HCT116 (cell line): ENCODE results near the gene SH3PXD2A. TPM values are rescaled to one million over a fixed set of nuclear protein-coding genes. Genes with fewer than 3 reads are reported as not detected.

ENCODE experiments used
- ATAC-seq: fragments of 200-7000 bp; cut with Tn5 transposase; 2 replicates; pipeline ENCODE4 v1.9.1; 2020; ENCODE audit warnings: mild to moderate bottlenecking, moderate library complexity
- BruUV-seq: library from RNA; stranded (reverse); fragments of 400-500 nt; replicated peaks from 2 replicates; lab custom pipeline; 2021; lab: Mats Ljungman, UMichigan
- CTCF ChIA-PET: fragments of 300-600 bp; sonication (Branson Sonifier 250); formaldehyde crosslinking; loops from one replicate; lab custom pipeline; 2021; ENCODE audit warnings: antibody characterized with exemption; lab: Charles Lee
- POLR2A ChIA-PET: fragments of 300-600, 350-600 bp; sonication (Branson Sonifier 250); formaldehyde crosslinking; loops from one replicate; lab custom pipeline; 2021; ENCODE audit warnings: antibody characterized with exemption; lab: Charles Lee
- RAD21 ChIA-PET, 2 experiments: fragments of 300-600 bp; sonication (Branson Sonifier 250); formaldehyde crosslinking; loops; one replicate each; lab custom pipeline; 2023; ENCODE audit warnings: low total read pairs in 2 of 2; ENCODE audit not compliant: uncharacterized antibody in 2 of 2, unreplicated experiment in 2 of 2, low non-redundant PET in 1 of 2; lab: Charles Lee
- DNase-seq: peaks from one replicate; pipeline ENCODE4 v3.0.0-alpha.2; 2010; ENCODE audit warnings: low read depth, low spot score
- H2AFZ ChIP-seq: fragments of 200-600 bp; shearing (Covaris generic), sonication (generic); 2 replicates; pipeline ENCODE4 v1.6.1; 2017; ENCODE audit warnings: low read depth, mixed run types, mixed read lengths, antibody characterized with exemption, low read length; ENCODE audit not compliant: poor library complexity, severe bottlenecking
- H3K27ac ChIP-seq: 2 replicates; pipeline ENCODE4 v1.5.1; 2012; ENCODE audit warnings: low read depth, low read length
- H3K27me3 ChIP-seq: fragments of 200-600 bp; sonication (generic); 2 replicates; pipeline ENCODE4 v1.6.1; 2016; ENCODE audit warnings: mixed run types, low read length, mixed read lengths; ENCODE audit not compliant: insufficient read depth
- H3K36me3 ChIP-seq, 2 experiments: fragments of 200-500 bp in 1 of 2; fragments of 200-600 bp in 1 of 2; sonication (Bioruptor generic) in 1 of 2; sonication (generic) in 1 of 2; 2 replicates each; pipeline versions ENCODE4 v1.5.1 to v1.6.1; 2014 to 2016; ENCODE audit warnings: low read length in 2 of 2, inconsistent platforms in 1 of 2, mixed read lengths in 1 of 2, mixed run types in 1 of 2; ENCODE audit not compliant: insufficient read depth in 2 of 2, control insufficient read depth in 1 of 2
- H3K4me1 ChIP-seq, 2 experiments: fragments of 200-600 bp in 1 of 2; sonication (generic) in 1 of 2; 2 replicates each; pipeline versions ENCODE4 v1.5.1 to v1.6.1; 2012 to 2017; ENCODE audit warnings: low read length in 2 of 2, inconsistent platforms in 1 of 2, mild to moderate bottlenecking in 1 of 2, mixed read lengths in 1 of 2, mixed run types in 1 of 2, moderate library complexity in 1 of 2; ENCODE audit not compliant: insufficient read depth in 2 of 2, control insufficient read depth in 1 of 2
- H3K4me2 ChIP-seq: fragments of 200-600 bp; sonication (generic); 2 replicates; pipeline ENCODE4 v1.6.1; 2017; ENCODE audit warnings: mixed run types, low read length, mixed read lengths
- H3K4me3 ChIP-seq, 2 experiments: fragments of 200-600 bp in 1 of 2; sonication (generic) in 1 of 2; replicated peaks in 1 of 2; 2 replicates each; pipeline ENCODE4 v1.5.1; 2011 to 2016; ENCODE audit warnings: low read length in 2 of 2, control low read depth in 1 of 2, low read depth in 1 of 2, mild to moderate bottlenecking in 1 of 2, mixed read lengths in 1 of 2, mixed run types in 1 of 2
- H3K79me2 ChIP-seq: fragments of 200-600 bp; sonication (generic); 2 replicates; pipeline ENCODE4 v1.6.1; 2017; ENCODE audit warnings: mild to moderate bottlenecking, mixed run types, low read length, moderate library complexity, mixed read lengths; ENCODE audit not compliant: insufficient read depth
- H3K9ac ChIP-seq: fragments of 200-600 bp; sonication (generic); 2 replicates; pipeline ENCODE4 v1.6.1; 2016; ENCODE audit warnings: low read length, mixed read lengths
- H3K9me2 ChIP-seq: fragments of 200-600 bp; sonication (generic), shearing (Covaris generic); 2 replicates; pipeline ENCODE4 v1.6.1; 2017; ENCODE audit warnings: mixed run types, mild to moderate bottlenecking, moderate library complexity; ENCODE audit not compliant: insufficient read depth
- H3K9me3 ChIP-seq, 2 experiments: fragments of 200-500 bp in 1 of 2; fragments of 200-600 bp in 1 of 2; sonication (Bioruptor generic) in 1 of 2; sonication (generic) in 1 of 2; 2 replicates each; pipeline ENCODE4 v1.6.1; 2014 to 2017; ENCODE audit warnings: low read length in 2 of 2, mixed read lengths in 2 of 2, inconsistent platforms in 1 of 2, low read depth in 1 of 2, mild to moderate bottlenecking in 1 of 2, mixed run types in 1 of 2, moderate library complexity in 1 of 2; ENCODE audit not compliant: control insufficient read depth in 1 of 2, insufficient read depth in 1 of 2
- H4K20me1 ChIP-seq: fragments of 200-600 bp; sonication (generic), shearing (Covaris generic); 2 replicates; pipeline ENCODE4 v1.6.1; 2017; ENCODE audit warnings: mixed run types, mild to moderate bottlenecking, moderate library complexity; ENCODE audit not compliant: insufficient read depth
- CBX3 ChIP-seq: IDR thresholded peaks from 2 replicates; pipeline ENCODE4 v1.6.1; 2012; ENCODE audit warnings: low read depth
- CEBPB ChIP-seq: IDR thresholded peaks from 2 replicates; pipeline ENCODE4 v1.6.1; 2012; ENCODE audit warnings: low read depth
- EGR1 ChIP-seq: IDR thresholded peaks from 2 replicates; pipeline ENCODE4 v1.6.1; 2012; ENCODE audit warnings: low read depth
- ELF1 ChIP-seq: IDR thresholded peaks from 2 replicates; pipeline ENCODE4 v1.6.1; 2012; ENCODE audit warnings: low read depth, borderline replicate concordance
- EZH2 ChIP-seq: fragments of 200-600 bp; sonication (generic); IDR thresholded peaks from 2 replicates; pipeline ENCODE4 v1.6.1; 2017; ENCODE audit warnings: antibody characterized with exemption, mixed run types
- EZH2phosphoT487 ChIP-seq: fragments of 200-600 bp; IDR thresholded peaks from 2 replicates; pipeline ENCODE4 v1.6.1; 2018; ENCODE audit warnings: antibody characterized with exemption, borderline replicate concordance
- FOSL1 ChIP-seq: IDR thresholded peaks from 2 replicates; pipeline ENCODE4 v1.6.1; 2012; ENCODE audit warnings: low read depth
- POLR2A ChIP-seq: IDR thresholded peaks from 2 replicates; pipeline ENCODE4 v1.7.0; 2011; ENCODE audit warnings: borderline replicate concordance; ENCODE audit not compliant: insufficient read depth, insufficient read length; ENCODE audit errors: extremely low read depth
- POLR2AphosphoS5 ChIP-seq: IDR thresholded peaks from 2 replicates; pipeline ENCODE4 v1.6.1; 2011; ENCODE audit warnings: mild to moderate bottlenecking, low read depth, low read length, moderate library complexity
- RAD21 ChIP-seq: IDR thresholded peaks from 2 replicates; pipeline ENCODE4 v1.6.1; 2012; ENCODE audit warnings: low read depth, mild to moderate bottlenecking
- SIN3A ChIP-seq: IDR thresholded peaks from 2 replicates; pipeline ENCODE4 v1.6.1; 2012; ENCODE audit warnings: low read depth
- SP1 ChIP-seq: IDR thresholded peaks from 2 replicates; pipeline ENCODE4 v1.6.1; 2012; ENCODE audit warnings: low read depth
- SRF ChIP-seq: IDR thresholded peaks from 2 replicates; pipeline ENCODE4 v1.6.1; 2012; ENCODE audit warnings: low read depth
- TCF7L2 ChIP-seq: IDR thresholded peaks from 2 replicates; pipeline ENCODE4 v1.7.0; 2011; ENCODE audit warnings: borderline replicate concordance, inconsistent platforms; ENCODE audit not compliant: insufficient read depth, insufficient read length; ENCODE audit errors: extremely low read depth
- ZFX ChIP-seq: fragments of 450-650 bp; IDR thresholded peaks from 2 replicates; pipeline ENCODE4 v1.6.1; 2017
- ZNF274 ChIP-seq: fragments of 200-500 bp; sonication (Bioruptor generic); IDR thresholded peaks from 2 replicates; pipeline ENCODE4 v1.6.1; 2014; ENCODE audit warnings: mild to moderate bottlenecking, low read depth, low read length, inconsistent platforms
- intact Hi-C: fragments of 100-400 bp; cut with micrococcal nuclease; formaldehyde crosslinking; loops from 2 replicates; pipeline ENCODE4 v1.10.0; 2022
- total RNA-seq: library from RNA; stranded (reverse); gene quantifications from one replicate; pipeline ENCODE4 v1.2.1, GENCODE V29; 2021; ENCODE audit not compliant: unreplicated experiment
- TF ChIP-seq, protein P1 (sequence below): IDR thresholded peaks from 2 replicates; pipeline ENCODE4 v1.6.1; 2012
- TF ChIP-seq, protein P2 (sequence below): IDR thresholded peaks from 2 replicates; pipeline ENCODE4 v1.6.1; 2012; ENCODE audit warnings: low read depth
- TF ChIP-seq, protein P3 (sequence below): IDR thresholded peaks from 2 replicates; pipeline ENCODE4 v1.6.1; 2011; ENCODE audit warnings: mild to moderate bottlenecking, low read length, moderate library complexity; ENCODE audit not compliant: insufficient replicate concordance; ENCODE audit errors: extremely low read depth
- TF ChIP-seq, protein P4 (sequence below): IDR thresholded peaks from 2 replicates; pipeline ENCODE4 v1.6.1; 2012

SH3PXD2A gene
- total RNA-seq, 1 experiment from 2014 or later = 8.7 TPM

DNA sequence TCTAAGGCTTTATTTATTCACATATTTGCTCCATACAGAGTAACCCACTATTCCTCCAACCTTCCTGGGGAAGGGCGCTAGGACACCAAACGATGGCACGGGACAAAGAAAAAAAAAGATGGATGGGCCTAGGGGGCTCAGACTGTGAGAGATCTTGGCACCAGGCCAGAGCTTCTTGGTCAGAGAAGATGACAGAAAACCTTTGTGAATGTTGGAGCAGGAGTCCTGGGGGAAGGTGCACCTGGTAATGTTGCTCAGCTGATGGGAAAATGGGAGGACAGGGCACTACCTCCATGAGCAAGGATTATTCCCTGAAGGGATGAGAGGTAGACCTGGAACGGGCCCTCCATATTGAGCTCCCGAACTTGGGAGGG lies 1.4 kb upstream of the SH3PXD2A start:
- H4K20me1 ChIP-seq = no peaks in the 10 kb centered on the region
- H3K9ac ChIP-seq = no peak overlapping the region
- DNase-seq = no peak
- no peak overlapping the region for H2AFZ ChIP-seq
- no peak overlapping the region for H3K4me2 ChIP-seq
- no peaks in the 10 kb centered on the region for H3K36me3 ChIP-seq
- RAD21 ChIA-PET = interaction anchor here in 1 of 2 experiments (2.1 kb wide), 1 partner anchor 144 kb away, joined by 4 read pairs; no protein-coding TSS in a partner anchor
- H3K4me1 ChIP-seq = peaks cover 0 to 5% of the 10 kb centered on the region in 2 experiments; a peak in 1 of 4 replicates
- BruUV-seq = no TSS peak
- no peak overlapping the region for H3K27ac ChIP-seq
- POLR2A ChIA-PET = no interaction called here
- H3K9me2 ChIP-seq = no peaks in the 10 kb centered on the region
- H3K9me3 ChIP-seq = no peaks in the 10 kb centered on the region
- H3K79me2 ChIP-seq = no peaks in the 10 kb centered on the region
- intact Hi-C loops = no loop called here
- no peak for ATAC-seq
- no peaks in the 10 kb centered on the region for H3K27me3 ChIP-seq
- TF ChIP-seq POLR2A (no peak), EZH2phosphoT487 (no peak), TCF7L2 (no peak), SRF (no peak), ELF1 (no peak), CEBPB (no peak), SIN3A (no peak), EZH2 (no peak), SP1 (no peak), EGR1 (no peak), POLR2AphosphoS5 (no peak), CBX3 (no peak), RAD21 (no peak), FOSL1 (no peak), ZFX (no peak), ZNF274 (no peak)
- TF ChIP-seq, protein P1, sequence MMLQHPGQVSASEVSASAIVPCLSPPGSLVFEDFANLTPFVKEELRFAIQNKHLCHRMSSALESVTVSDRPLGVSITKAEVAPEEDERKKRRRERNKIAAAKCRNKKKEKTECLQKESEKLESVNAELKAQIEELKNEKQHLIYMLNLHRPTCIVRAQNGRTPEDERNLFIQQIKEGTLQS = no peak
- TF ChIP-seq, protein P2, sequence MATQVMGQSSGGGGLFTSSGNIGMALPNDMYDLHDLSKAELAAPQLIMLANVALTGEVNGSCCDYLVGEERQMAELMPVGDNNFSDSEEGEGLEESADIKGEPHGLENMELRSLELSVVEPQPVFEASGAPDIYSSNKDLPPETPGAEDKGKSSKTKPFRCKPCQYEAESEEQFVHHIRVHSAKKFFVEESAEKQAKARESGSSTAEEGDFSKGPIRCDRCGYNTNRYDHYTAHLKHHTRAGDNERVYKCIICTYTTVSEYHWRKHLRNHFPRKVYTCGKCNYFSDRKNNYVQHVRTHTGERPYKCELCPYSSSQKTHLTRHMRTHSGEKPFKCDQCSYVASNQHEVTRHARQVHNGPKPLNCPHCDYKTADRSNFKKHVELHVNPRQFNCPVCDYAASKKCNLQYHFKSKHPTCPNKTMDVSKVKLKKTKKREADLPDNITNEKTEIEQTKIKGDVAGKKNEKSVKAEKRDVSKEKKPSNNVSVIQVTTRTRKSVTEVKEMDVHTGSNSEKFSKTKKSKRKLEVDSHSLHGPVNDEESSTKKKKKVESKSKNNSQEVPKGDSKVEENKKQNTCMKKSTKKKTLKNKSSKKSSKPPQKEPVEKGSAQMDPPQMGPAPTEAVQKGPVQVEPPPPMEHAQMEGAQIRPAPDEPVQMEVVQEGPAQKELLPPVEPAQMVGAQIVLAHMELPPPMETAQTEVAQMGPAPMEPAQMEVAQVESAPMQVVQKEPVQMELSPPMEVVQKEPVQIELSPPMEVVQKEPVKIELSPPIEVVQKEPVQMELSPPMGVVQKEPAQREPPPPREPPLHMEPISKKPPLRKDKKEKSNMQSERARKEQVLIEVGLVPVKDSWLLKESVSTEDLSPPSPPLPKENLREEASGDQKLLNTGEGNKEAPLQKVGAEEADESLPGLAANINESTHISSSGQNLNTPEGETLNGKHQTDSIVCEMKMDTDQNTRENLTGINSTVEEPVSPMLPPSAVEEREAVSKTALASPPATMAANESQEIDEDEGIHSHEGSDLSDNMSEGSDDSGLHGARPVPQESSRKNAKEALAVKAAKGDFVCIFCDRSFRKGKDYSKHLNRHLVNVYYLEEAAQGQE = no peak
- TF ChIP-seq, protein P3, sequence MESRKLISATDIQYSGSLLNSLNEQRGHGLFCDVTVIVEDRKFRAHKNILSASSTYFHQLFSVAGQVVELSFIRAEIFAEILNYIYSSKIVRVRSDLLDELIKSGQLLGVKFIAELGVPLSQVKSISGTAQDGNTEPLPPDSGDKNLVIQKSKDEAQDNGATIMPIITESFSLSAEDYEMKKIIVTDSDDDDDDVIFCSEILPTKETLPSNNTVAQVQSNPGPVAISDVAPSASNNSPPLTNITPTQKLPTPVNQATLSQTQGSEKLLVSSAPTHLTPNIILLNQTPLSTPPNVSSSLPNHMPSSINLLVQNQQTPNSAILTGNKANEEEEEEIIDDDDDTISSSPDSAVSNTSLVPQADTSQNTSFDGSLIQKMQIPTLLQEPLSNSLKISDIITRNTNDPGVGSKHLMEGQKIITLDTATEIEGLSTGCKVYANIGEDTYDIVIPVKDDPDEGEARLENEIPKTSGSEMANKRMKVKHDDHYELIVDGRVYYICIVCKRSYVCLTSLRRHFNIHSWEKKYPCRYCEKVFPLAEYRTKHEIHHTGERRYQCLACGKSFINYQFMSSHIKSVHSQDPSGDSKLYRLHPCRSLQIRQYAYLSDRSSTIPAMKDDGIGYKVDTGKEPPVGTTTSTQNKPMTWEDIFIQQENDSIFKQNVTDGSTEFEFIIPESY = no peak
- TF ChIP-seq, protein P4, sequence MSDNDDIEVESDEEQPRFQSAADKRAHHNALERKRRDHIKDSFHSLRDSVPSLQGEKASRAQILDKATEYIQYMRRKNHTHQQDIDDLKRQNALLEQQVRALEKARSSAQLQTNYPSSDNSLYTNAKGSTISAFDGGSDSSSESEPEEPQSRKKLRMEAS = no peak
- CTCF ChIA-PET = interaction anchor here (0.7 to 2.1 kb wide), 3 partner anchors 9 to 144 kb away, joined by 3 to 11 read pairs (median 3); no protein-coding TSS in a partner anchor
- no peak overlapping the region for H3K4me3 ChIP-seq
